GM19099 (cell line): ENCODE data around the gene UTY.

Experiments
- POLR2A ChIP-seq: IDR thresholded peaks from 3 replicates; pipeline ENCODE4 v1.6.1; 2011; ENCODE audit warnings: low read depth; ENCODE audit not compliant: insufficient read length; ENCODE audit errors: extremely low read depth

Gene UTY

GRCh38 chrY:13435206-13435967 lies 44.4 kb downstream of the UTY start:
- no peak for TF ChIP-seq POLR2A

- no peak for TF ChIP-seq POLR2A
These were observed 47.4 kb downstream of the UTY start for GRCh38 chrY:13432293-13433025.

GRCh38 chrY:13429551-13429950 lies 50.3 kb downstream of the UTY start:
- TF ChIP-seq POLR2A, result no peak

- TF ChIP-seq POLR2A, result no peak
These were observed 56.5 kb downstream of the UTY start for GRCh38 chrY:13423281-13423732.

- no peak for TF ChIP-seq POLR2A
These were observed 62.8 kb downstream of the UTY start for GRCh38 chrY:13416869-13417661.

- no peak for TF ChIP-seq POLR2A
These were observed 64.3 kb downstream of the UTY start for GRCh38 chrY:13415556-13415955.

- no peak for TF ChIP-seq POLR2A
These were observed 81.0 kb downstream of the UTY start for GRCh38 chrY:13398876-13399275.

- TF ChIP-seq POLR2A, result no peak
These were observed 98.6 kb downstream of the UTY start for GRCh38 chrY:13381110-13381683.

GRCh38 chrY:13370868-13371800 lies 108.7 kb downstream of the UTY start:
- TF ChIP-seq POLR2A, result no peak

GRCh38 chrY:13370245-13370644 lies 109.6 kb downstream of the UTY start:
- no peak for TF ChIP-seq POLR2A

GRCh38 chrY:13368513-13368845 lies 111.4 kb downstream of the UTY start:
- TF ChIP-seq POLR2A, result no peak

GRCh38 chrY:13363641-13364040 lies 116.2 kb downstream of the UTY start:
- TF ChIP-seq POLR2A, result no peak

GRCh38 chrY:13362662-13363061 lies 117.2 kb downstream of the UTY start:
- TF ChIP-seq POLR2A, result no peak
